ENCODE data around the gene EYS. TPM values are rescaled to one million over a fixed set of nuclear protein-coding genes. Genes with fewer than 3 reads are reported as not detected.
"Not testable (repeated sequence)": the region's sequence is repeated elsewhere in the genome, so short reads cannot be mapped to it uniquely, and the experiment has no call there.

The EYS gene
- total and polyA plus RNA-seq, 2 donors from 2014 or later = not detected

GRCh38 chr6:65505736-65506135, 201.3 kb downstream of the EYS start:
- TF ChIP-seq CTCF (IDR thresholded peaks at IDR 0.05; ENCODE audit: borderline replicate concordance, extremely low read depth, insufficient read depth) = no peak
- H3K27me3 ChIP-seq (ENCODE audit: control insufficient read depth, insufficient read depth, low read length) = no peaks in the 10 kb centered on the region
- H3K9ac ChIP-seq (ENCODE audit: low read length in 3 of 3) = no peak overlapping the region
- DNase-seq = no peak
- no peaks in the 10 kb centered on the region for H3K36me3 ChIP-seq (ENCODE audit: control insufficient read depth in 2 of 3, insufficient read depth in 3 of 3, low read length in 3 of 3)
- H3K4me1 ChIP-seq (ENCODE audit: control insufficient read depth in 2 of 3, insufficient read depth in 2 of 3, low read depth in 1 of 3, low read length in 3 of 3) = no peaks in the 10 kb centered on the region
- no peak overlapping the region for H3K27ac ChIP-seq (ENCODE audit: low read depth in 2 of 2, low read length in 2 of 2)
- H3K4me3 ChIP-seq (ENCODE audit: low read length in 3 of 3) = no peak overlapping the region
- intact Hi-C loops (cut with DNase I) = no loop called here
- H3K9me3 ChIP-seq (ENCODE audit: control insufficient read depth in 2 of 3, insufficient read depth in 1 of 3, low read length in 3 of 3) = no peaks in the 10 kb centered on the region
- no peak for FAIRE-seq

GRCh38 chr6:65501045-65501444, 206.0 kb downstream of the EYS start:
- Histone ChIP-seq H3K27ac (ENCODE audit: low read depth in 2 of 2, low read length in 2 of 2) (no peak overlapping the region), H3K4me1 (ENCODE audit: control insufficient read depth in 2 of 3, insufficient read depth in 2 of 3, low read depth in 1 of 3, low read length in 3 of 3) (no peaks in the 10 kb centered on the region), H3K4me3 (ENCODE audit: low read length in 3 of 3) (no peak overlapping the region), H3K9me3 (ENCODE audit: control insufficient read depth in 2 of 3, insufficient read depth in 1 of 3, low read length in 3 of 3) (no peaks in the 10 kb centered on the region), H3K36me3 (ENCODE audit: control insufficient read depth in 2 of 3, insufficient read depth in 3 of 3, low read length in 3 of 3) (no peaks in the 10 kb centered on the region), H3K27me3 (ENCODE audit: control insufficient read depth, insufficient read depth, low read length) (no peaks in the 10 kb centered on the region), H3K9ac (ENCODE audit: low read length in 3 of 3) (no peak overlapping the region)
- TF ChIP-seq CTCF (IDR thresholded peaks at IDR 0.05; ENCODE audit: borderline replicate concordance, extremely low read depth, insufficient read depth) = no peak
- intact Hi-C loops (cut with DNase I) = no loop called here
- DNase-seq (no peak), FAIRE-seq (no peak)

GRCh38 chr6:65483652-65484051, 223.4 kb downstream of the EYS start:
- H3K27ac ChIP-seq (ENCODE audit: low read depth in 2 of 2, low read length in 2 of 2); H3K36me3 ChIP-seq (ENCODE audit: control insufficient read depth in 2 of 3, insufficient read depth in 3 of 3, low read length in 3 of 3); H3K9ac ChIP-seq (ENCODE audit: low read length in 3 of 3); H3K27me3 ChIP-seq (ENCODE audit: control insufficient read depth, insufficient read depth, low read length); H3K4me3 ChIP-seq (ENCODE audit: low read length in 3 of 3); H3K4me1 ChIP-seq (ENCODE audit: control insufficient read depth in 2 of 3, insufficient read depth in 2 of 3, low read depth in 1 of 3, low read length in 3 of 3); H3K9me3 ChIP-seq (ENCODE audit: control insufficient read depth in 2 of 3, insufficient read depth in 1 of 3, low read length in 3 of 3); intact Hi-C loops (cut with DNase I); DNase-seq; FAIRE-seq: not testable (repeated sequence)

- DNase-seq = no peak
- Histone ChIP-seq H3K4me3 (ENCODE audit: low read length in 3 of 3) (no peak overlapping the region), H3K27ac (ENCODE audit: low read depth in 2 of 2, low read length in 2 of 2) (no peak overlapping the region), H3K9ac (ENCODE audit: low read length in 3 of 3) (no peak overlapping the region), H3K27me3 (ENCODE audit: control insufficient read depth, insufficient read depth, low read length) (no peaks in the 10 kb centered on the region), H3K36me3 (ENCODE audit: control insufficient read depth in 2 of 3, insufficient read depth in 3 of 3, low read length in 3 of 3) (no peaks in the 10 kb centered on the region), H3K9me3 (ENCODE audit: control insufficient read depth in 2 of 3, insufficient read depth in 1 of 3, low read length in 3 of 3) (no peaks in the 10 kb centered on the region), H3K4me1 (ENCODE audit: control insufficient read depth in 2 of 3, insufficient read depth in 2 of 3, low read depth in 1 of 3, low read length in 3 of 3) (no peaks in the 10 kb centered on the region)
- no peak for FAIRE-seq
- intact Hi-C loops (cut with DNase I) = no loop called here
- no peak for TF ChIP-seq CTCF (IDR thresholded peaks at IDR 0.05; ENCODE audit: borderline replicate concordance, extremely low read depth, insufficient read depth)
Observed at GRCh38 chr6:65469650-65470049, 237.4 kb downstream of the EYS start.

Data from kidney (tissue), 14 donors.